ENCODE results near the gene OR5H2. TPM values are rescaled to one million over a fixed set of nuclear protein-coding genes. Genes with fewer than 3 reads are reported as not detected.
A peak's percentile ranks its signal among the peaks of the same experiment; 100 is the strongest.

OR5H2 gene
- total and polyA plus RNA-seq, 10 of the 15 experiments (the other 5 are each of a cell fraction or from before 2014, with no cell fraction given) = 1.7 TPM; not detected in 9

- ChIA-PET SMC1A (ENCODE audit: uncharacterized antibody, unreplicated experiment) (interaction anchor here (0.8 to 1.0 kb wide), 2 partner anchors 135 to 284 kb away, joined by 4 read pairs; no protein-coding TSS in a partner anchor), POLR2A (no interaction called here), RAD21 (ENCODE audit: unreplicated experiment) (no interaction called here), CTCF (no interaction called here)
- BruUV-seq (replicated peaks) = no TSS peak
- intact Hi-C loops (cut with micrococcal nuclease; ENCODE audit: unreplicated experiment) (no loop called here), in situ Hi-C loops (cut with MboI) (no loop called here)
- Histone ChIP-seq H3K9me3 (replicated peaks; ENCODE audit: control insufficient read depth, insufficient read depth, low read length) (no peaks in the 10 kb centered on the region), H4K20me1 (ENCODE audit: control insufficient read depth, insufficient read depth) (no peaks in the 10 kb centered on the region), H3K4me2 (ENCODE audit: control insufficient read depth, insufficient read depth) (no peak overlapping the region), H3K4me1 (ENCODE audit: control insufficient read depth, insufficient read depth, low read length) (peaks cover 5% of the 10 kb centered on the region), H3K79me2 (ENCODE audit: control insufficient read depth, insufficient read depth, low read length) (no peaks in the 10 kb centered on the region), H2AFZ (ENCODE audit: control insufficient read depth, low read depth, low read length) (no peak overlapping the region), H3K27me3 (replicated peaks in 1 of 2; ENCODE audit: control insufficient read depth in 2 of 2, insufficient read depth in 2 of 2, low read length in 1 of 2) (no peaks in the 10 kb centered on the region), H3K36me3 (ENCODE audit: control insufficient read depth in 2 of 2, insufficient read depth in 2 of 2, low read length in 1 of 2) (no peaks in the 10 kb centered on the region), H3K4me3 (no peak overlapping the region), H3K9ac (ENCODE audit: control insufficient read depth, insufficient read depth, low read length) (no peak overlapping the region), H3K27ac (ENCODE audit: control insufficient read depth, insufficient read depth) (no peak overlapping the region)
- no peak for DNase-seq (ENCODE audit: low read depth, low spot score)
- FAIRE-seq = no peak
- TF ChIP-seq FOXK2 (IDR thresholded peaks at IDR 0.05) = no peak
- peak; percentile 34; the same call in 1 of the 2 replicates for TF ChIP-seq SPI1 (IDR thresholded peaks at IDR 0.05; ENCODE audit: borderline replicate concordance, insufficient read depth, low read depth, low read length)
- TF ChIP-seq YY1 (IDR thresholded peaks at IDR 0.05; ENCODE audit: low read depth, low read length) = no peak
- no peak for TF ChIP-seq IRF4 (IDR thresholded peaks at IDR 0.05; ENCODE audit: low read depth, low read length)
- no peak for TF ChIP-seq POLR2AphosphoS2 (IDR thresholded peaks at IDR 0.05; ENCODE audit: low read depth, low read length)
- peak; percentile 53 for ATAC-seq
These were observed 41.1 kb downstream of the OR5H2 start for GRCh38 chr3:98323425-98323824.

GRCh38 chr3:98325055-98325454 lies 42.8 kb downstream of the OR5H2 start:
- H3K4me2 ChIP-seq (ENCODE audit: control insufficient read depth, insufficient read depth) = no peak overlapping the region
- H4K20me1 ChIP-seq (ENCODE audit: control insufficient read depth, insufficient read depth) = no peaks in the 10 kb centered on the region
- H3K4me3 ChIP-seq = no peak overlapping the region
- no peaks in the 10 kb centered on the region for H3K79me2 ChIP-seq (ENCODE audit: control insufficient read depth, insufficient read depth, low read length)
- H3K36me3 ChIP-seq (ENCODE audit: control insufficient read depth in 2 of 2, insufficient read depth in 2 of 2, low read length in 1 of 2) = no peaks in the 10 kb centered on the region
- in situ Hi-C loops (cut with MboI) = loop anchor here (5.0 to 25.0 kb wide), 3 partner anchors 138 to 487 kb away; no protein-coding TSS in a partner anchor
- H3K9ac ChIP-seq (ENCODE audit: control insufficient read depth, insufficient read depth, low read length) = no peak overlapping the region
- POLR2A ChIA-PET = interaction anchor here (2.3 kb wide), 1 partner anchor 11 kb away, joined by 6 read pairs; no protein-coding TSS in a partner anchor
- H2AFZ ChIP-seq (ENCODE audit: control insufficient read depth, low read depth, low read length) = no peak overlapping the region
- no TSS peak for BruUV-seq (replicated peaks)
- SMC1A ChIA-PET (ENCODE audit: uncharacterized antibody, unreplicated experiment) = interaction anchor here (0.9 kb wide), 1 partner anchor 19 kb away, joined by 3 read pairs; no protein-coding TSS in a partner anchor
- RAD21 ChIA-PET (ENCODE audit: unreplicated experiment) = interaction anchor here (1.0 kb wide), 1 partner anchor 32 kb away, joined by 3 read pairs; no protein-coding TSS in a partner anchor
- intact Hi-C loops (cut with micrococcal nuclease; ENCODE audit: unreplicated experiment) = loop anchor here (5.0 kb wide), 1 partner anchor 93 kb away; no protein-coding TSS in a partner anchor
- H3K4me1 ChIP-seq (ENCODE audit: control insufficient read depth, insufficient read depth, low read length) = peaks cover 5% of the 10 kb centered on the region
- H3K9me3 ChIP-seq (replicated peaks; ENCODE audit: control insufficient read depth, insufficient read depth, low read length) = no peaks in the 10 kb centered on the region
- no peaks in the 10 kb centered on the region for H3K27me3 ChIP-seq (replicated peaks in 1 of 2; ENCODE audit: control insufficient read depth in 2 of 2, insufficient read depth in 2 of 2, low read length in 1 of 2)
- ATAC-seq = no peak
- no peak for DNase-seq (ENCODE audit: low read depth, low spot score)
- FAIRE-seq = no peak
- no peak overlapping the region for H3K27ac ChIP-seq (ENCODE audit: control insufficient read depth, insufficient read depth)
- 80% methylated on average over 12 of the region's 12 CpGs for WGBS (ENCODE audit: insufficient coverage, insufficient replicate concordance, low lambda C conversion rate, missing lambda C conversion rate)
- CTCF ChIA-PET = interaction anchor here (0.9 to 3.1 kb wide), 5 partner anchors 11 to 285 kb away, joined by 4 to 16 read pairs (median 10); no protein-coding TSS in a partner anchor
- TF ChIP-seq FOXK2 (IDR thresholded peaks at IDR 0.05) (no peak), ESRRA (IDR thresholded peaks at IDR 0.05; ENCODE audit: low read length) (no peak), NR2F1 (conservative IDR thresholded peaks at IDR 0.05) (no peak), PBX3 (IDR thresholded peaks at IDR 0.05; ENCODE audit: insufficient replicate concordance, low read depth, low read length) (no peak), CUX1 (IDR thresholded peaks at IDR 0.05; ENCODE audit: insufficient replicate concordance, low read depth, low read length) (no peak)

Data from GM12878 (cell line).